PC-9 (cell line): Measurements from ENCODE around the gene BCL6B.

Source experiments
- CTCF ChIP-seq: fragments of 200-600 bp; sonication (generic); conservative IDR thresholded peaks from 2 replicates; pipeline ENCODE4 v1.6.1; 2017; ENCODE audit warnings: mixed run types, antibody characterized with exemption, mild to moderate bottlenecking, moderate library complexity
- EZH2 ChIP-seq: fragments of 200-600 bp; sonication (generic); IDR thresholded peaks from 2 replicates; pipeline ENCODE4 v1.8.0; 2017; ENCODE audit warnings: antibody characterized with exemption, low read depth

GRCh38 chr17:7060165-7060891, 37.5 kb downstream of the BCL6B start:
- TF ChIP-seq CTCF (no peak), EZH2 (no peak)
